ENCODE measurements around the gene HSPA9.

Gene HSPA9

GRCh38 chr5:138588013-138588788 lies 13.0 kb upstream of the HSPA9 start:
- TF ChIP-seq, protein P1, sequence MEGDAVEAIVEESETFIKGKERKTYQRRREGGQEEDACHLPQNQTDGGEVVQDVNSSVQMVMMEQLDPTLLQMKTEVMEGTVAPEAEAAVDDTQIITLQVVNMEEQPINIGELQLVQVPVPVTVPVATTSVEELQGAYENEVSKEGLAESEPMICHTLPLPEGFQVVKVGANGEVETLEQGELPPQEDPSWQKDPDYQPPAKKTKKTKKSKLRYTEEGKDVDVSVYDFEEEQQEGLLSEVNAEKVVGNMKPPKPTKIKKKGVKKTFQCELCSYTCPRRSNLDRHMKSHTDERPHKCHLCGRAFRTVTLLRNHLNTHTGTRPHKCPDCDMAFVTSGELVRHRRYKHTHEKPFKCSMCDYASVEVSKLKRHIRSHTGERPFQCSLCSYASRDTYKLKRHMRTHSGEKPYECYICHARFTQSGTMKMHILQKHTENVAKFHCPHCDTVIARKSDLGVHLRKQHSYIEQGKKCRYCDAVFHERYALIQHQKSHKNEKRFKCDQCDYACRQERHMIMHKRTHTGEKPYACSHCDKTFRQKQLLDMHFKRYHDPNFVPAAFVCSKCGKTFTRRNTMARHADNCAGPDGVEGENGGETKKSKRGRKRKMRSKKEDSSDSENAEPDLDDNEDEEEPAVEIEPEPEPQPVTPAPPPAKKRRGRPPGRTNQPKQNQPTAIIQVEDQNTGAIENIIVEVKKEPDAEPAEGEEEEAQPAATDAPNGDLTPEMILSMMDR (IDR thresholded peaks at IDR 0.05; ENCODE audit: low read depth, low read length), result no peak
- H3K27me3 ChIP-seq (ENCODE audit: insufficient read depth, low read depth, severe bottlenecking), result no peaks in the 10 kb centered on the region
- DNase-seq, result no peak
- H3K4me3 ChIP-seq (ENCODE audit: low read depth, low read length), result no peak overlapping the region
- no peak overlapping the region for H3K27ac ChIP-seq
- H3K9me3 ChIP-seq (ENCODE audit: severe bottlenecking), result no peaks in the 10 kb centered on the region
- H3K36me3 ChIP-seq, result no peaks in the 10 kb centered on the region

DNA sequence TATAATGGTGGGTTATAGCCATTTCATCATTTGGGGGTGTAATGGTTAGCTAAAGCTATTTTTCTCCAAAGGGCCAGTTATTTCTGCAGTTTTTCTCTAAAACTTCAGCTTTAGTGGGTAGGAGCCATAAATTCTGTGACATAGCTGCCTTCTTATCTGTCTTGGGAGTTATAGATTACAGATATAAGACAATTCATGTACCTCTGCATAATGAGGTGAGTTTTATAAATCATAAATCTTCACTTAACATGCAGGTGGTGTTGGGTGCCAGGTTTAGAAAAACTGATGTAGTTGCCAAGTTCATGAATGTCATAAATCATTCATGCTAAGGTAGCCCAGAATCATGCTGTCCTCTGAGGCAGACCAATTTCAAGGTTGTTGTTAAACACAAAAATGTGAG lies 10.0 kb upstream of the HSPA9 start:
- H3K27ac ChIP-seq, result no peak overlapping the region
- TF ChIP-seq, protein P1 (IDR thresholded peaks at IDR 0.05; ENCODE audit: low read depth, low read length), result no peak
- DNase-seq, result no peak
- H3K36me3 ChIP-seq, result no peaks in the 10 kb centered on the region
- no peaks in the 10 kb centered on the region for H3K27me3 ChIP-seq (ENCODE audit: insufficient read depth, low read depth, severe bottlenecking)
- H3K4me3 ChIP-seq (ENCODE audit: low read depth, low read length), result no peak overlapping the region
- H3K9me3 ChIP-seq (ENCODE audit: severe bottlenecking), result no peaks in the 10 kb centered on the region

DNA sequence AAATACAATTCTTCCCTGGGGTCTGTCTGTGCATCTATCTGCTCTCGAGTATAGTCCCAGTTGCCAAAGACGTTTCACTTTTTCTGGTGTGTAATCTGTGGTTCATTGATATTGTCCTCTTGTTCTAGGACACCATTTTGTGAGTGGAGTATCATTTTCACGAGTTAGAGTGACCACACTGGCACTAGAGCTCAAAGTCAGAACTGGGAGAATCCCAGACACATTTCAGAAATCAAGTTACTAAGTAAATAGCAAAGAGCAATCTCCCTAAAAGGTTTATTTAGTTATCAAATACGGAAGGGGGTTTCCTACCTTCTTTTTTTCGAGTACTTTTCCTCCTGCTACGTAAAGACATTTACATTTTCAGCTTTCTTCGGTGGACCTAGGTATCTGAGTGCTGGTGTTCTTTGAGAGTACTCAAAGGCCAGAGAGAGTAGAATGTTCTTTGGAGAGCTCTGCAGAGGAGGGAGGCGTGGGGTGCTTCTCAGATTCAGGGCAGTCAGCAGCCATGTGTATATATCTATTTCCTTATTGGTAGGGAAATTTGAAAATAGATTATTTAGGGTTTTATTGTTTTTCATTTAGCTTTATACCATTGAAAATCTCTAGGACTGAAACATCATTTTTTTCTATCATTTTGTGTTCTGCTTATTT lies 8.9 kb upstream of the HSPA9 start:
- no peak for DNase-seq
- H3K4me3 ChIP-seq (ENCODE audit: low read depth, low read length), result no peak overlapping the region
- H3K27ac ChIP-seq, result no peak overlapping the region
- H3K9me3 ChIP-seq (ENCODE audit: severe bottlenecking), result no peaks in the 10 kb centered on the region
- TF ChIP-seq, protein P1 (IDR thresholded peaks at IDR 0.05; ENCODE audit: low read depth, low read length), result no peak
- no peaks in the 10 kb centered on the region for H3K27me3 ChIP-seq (ENCODE audit: insufficient read depth, low read depth, severe bottlenecking)
- no peaks in the 10 kb centered on the region for H3K36me3 ChIP-seq

- H3K4me3 ChIP-seq (ENCODE audit: low read depth, low read length), result no peak overlapping the region
- H3K27ac ChIP-seq, result no peak overlapping the region
- no peaks in the 10 kb centered on the region for H3K36me3 ChIP-seq
- no peaks in the 10 kb centered on the region for H3K27me3 ChIP-seq (ENCODE audit: insufficient read depth, low read depth, severe bottlenecking)
- no peak for DNase-seq
- no peaks in the 10 kb centered on the region for H3K9me3 ChIP-seq (ENCODE audit: severe bottlenecking)
- TF ChIP-seq, protein P1 (IDR thresholded peaks at IDR 0.05; ENCODE audit: low read depth, low read length), result no peak
Measured at GRCh38 chr5:138582959-138583358, 7.8 kb upstream of the HSPA9 start.

- TF ChIP-seq, protein P1 (IDR thresholded peaks at IDR 0.05; ENCODE audit: low read depth, low read length), result no peak
- no peak overlapping the region for H3K4me3 ChIP-seq (ENCODE audit: low read depth, low read length)
- H3K36me3 ChIP-seq, result no peaks in the 10 kb centered on the region
- H3K9me3 ChIP-seq (ENCODE audit: severe bottlenecking), result peaks cover 7% of the 10 kb centered on the region
- DNase-seq, result no peak
- no peak overlapping the region for H3K27ac ChIP-seq
- H3K27me3 ChIP-seq (ENCODE audit: insufficient read depth, low read depth, severe bottlenecking), result no peaks in the 10 kb centered on the region
Measured at GRCh38 chr5:138580777-138581176, 5.6 kb upstream of the HSPA9 start.
